GM12864 (cell line): Measurements from ENCODE around the gene ACSL1.

Experiments
- DNase-seq: peaks from one replicate; pipeline ENCODE4 v3.0.0-alpha.2; 2011; ENCODE audit warnings: low read depth
- H3K4me3 ChIP-seq: 2 replicates; pipeline ENCODE4 v1.5.1; 2011; ENCODE audit warnings: mild to moderate bottlenecking, low read depth, low read length, control low read depth
- TF ChIP-seq, protein P1 (sequence below): IDR thresholded peaks from 2 replicates; pipeline ENCODE4 v1.5.1; 2011; ENCODE audit warnings: low read depth, mild to moderate bottlenecking, moderate library complexity, low read length, control low read depth, inconsistent platforms; ENCODE audit errors: missing control alignments

Gene ACSL1

GRCh38 chr4:184806711-184807110, 19.1 kb downstream of the ACSL1 start:
- no peak for DNase-seq
- TF ChIP-seq, protein P1, sequence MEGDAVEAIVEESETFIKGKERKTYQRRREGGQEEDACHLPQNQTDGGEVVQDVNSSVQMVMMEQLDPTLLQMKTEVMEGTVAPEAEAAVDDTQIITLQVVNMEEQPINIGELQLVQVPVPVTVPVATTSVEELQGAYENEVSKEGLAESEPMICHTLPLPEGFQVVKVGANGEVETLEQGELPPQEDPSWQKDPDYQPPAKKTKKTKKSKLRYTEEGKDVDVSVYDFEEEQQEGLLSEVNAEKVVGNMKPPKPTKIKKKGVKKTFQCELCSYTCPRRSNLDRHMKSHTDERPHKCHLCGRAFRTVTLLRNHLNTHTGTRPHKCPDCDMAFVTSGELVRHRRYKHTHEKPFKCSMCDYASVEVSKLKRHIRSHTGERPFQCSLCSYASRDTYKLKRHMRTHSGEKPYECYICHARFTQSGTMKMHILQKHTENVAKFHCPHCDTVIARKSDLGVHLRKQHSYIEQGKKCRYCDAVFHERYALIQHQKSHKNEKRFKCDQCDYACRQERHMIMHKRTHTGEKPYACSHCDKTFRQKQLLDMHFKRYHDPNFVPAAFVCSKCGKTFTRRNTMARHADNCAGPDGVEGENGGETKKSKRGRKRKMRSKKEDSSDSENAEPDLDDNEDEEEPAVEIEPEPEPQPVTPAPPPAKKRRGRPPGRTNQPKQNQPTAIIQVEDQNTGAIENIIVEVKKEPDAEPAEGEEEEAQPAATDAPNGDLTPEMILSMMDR: no peak
- H3K4me3 ChIP-seq: no peak overlapping the region

- TF ChIP-seq, protein P1: no peak
- DNase-seq: no peak
- H3K4me3 ChIP-seq: no peak overlapping the region
These were observed 19.6 kb downstream of the ACSL1 start for GRCh38 chr4:184806229-184806550.

GRCh38 chr4:184805462-184806228, 20.1 kb downstream of the ACSL1 start:
- H3K4me3 ChIP-seq: no peak overlapping the region
- no peak for DNase-seq

DNA sequence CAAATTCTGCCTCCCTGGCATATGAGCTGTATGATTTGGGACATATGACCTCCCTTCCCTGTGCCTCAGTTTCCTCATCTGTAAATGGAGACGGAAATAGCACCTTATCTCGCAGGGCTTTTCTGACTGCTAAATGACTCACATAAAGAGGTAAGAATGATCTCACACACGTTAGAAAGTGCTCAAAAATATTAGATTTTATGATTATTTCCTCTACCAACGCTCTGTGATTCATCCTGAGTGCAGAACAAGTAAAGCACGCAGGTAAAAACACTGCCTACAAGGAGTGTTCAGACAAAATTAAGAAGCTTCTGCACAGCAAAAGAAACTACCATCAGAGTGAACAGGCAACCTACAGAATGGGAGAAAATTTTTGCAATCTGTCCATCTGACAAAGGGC, 21.1 kb downstream of the ACSL1 start:
- DNase-seq: no peak
- TF ChIP-seq, protein P1: no peak
- no peak overlapping the region for H3K4me3 ChIP-seq

More at GRCh38 chr4:184805462-184806228, 20.1 kb downstream of the ACSL1 start:
- TF ChIP-seq, protein P1: no peak

DNA sequence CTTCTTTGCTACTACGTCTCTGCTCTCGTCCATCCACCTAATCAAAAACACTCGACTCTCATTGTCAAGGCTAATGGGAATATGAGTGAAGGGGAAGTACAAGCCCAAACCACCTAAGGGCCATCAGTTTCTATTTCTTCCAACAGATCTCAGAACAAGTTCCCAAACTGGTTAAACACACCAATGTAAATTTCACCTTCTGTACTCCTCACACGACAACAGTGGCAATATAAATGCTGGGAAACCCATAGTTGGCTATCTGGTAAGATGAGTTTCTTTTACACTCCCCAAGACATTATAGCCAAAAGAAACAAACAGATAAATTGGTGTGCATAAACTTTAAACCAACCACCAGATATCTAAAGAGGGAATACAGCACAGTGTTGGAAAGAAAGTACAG, 21.9 kb downstream of the ACSL1 start:
- TF ChIP-seq, protein P1: no peak
- no peak overlapping the region for H3K4me3 ChIP-seq
- no peak for DNase-seq

- DNase-seq: no peak
- TF ChIP-seq, protein P1: no peak
- no peak overlapping the region for H3K4me3 ChIP-seq
These were observed 22.6 kb downstream of the ACSL1 start for GRCh38 chr4:184803133-184803532.

- DNase-seq: no peak
- H3K4me3 ChIP-seq: no peak overlapping the region
- TF ChIP-seq, protein P1: no peak
These were observed 23.1 kb downstream of the ACSL1 start for GRCh38 chr4:184802697-184803015.
